ENCODE measurements around the gene TMED4.

TMED4 gene

DNA sequence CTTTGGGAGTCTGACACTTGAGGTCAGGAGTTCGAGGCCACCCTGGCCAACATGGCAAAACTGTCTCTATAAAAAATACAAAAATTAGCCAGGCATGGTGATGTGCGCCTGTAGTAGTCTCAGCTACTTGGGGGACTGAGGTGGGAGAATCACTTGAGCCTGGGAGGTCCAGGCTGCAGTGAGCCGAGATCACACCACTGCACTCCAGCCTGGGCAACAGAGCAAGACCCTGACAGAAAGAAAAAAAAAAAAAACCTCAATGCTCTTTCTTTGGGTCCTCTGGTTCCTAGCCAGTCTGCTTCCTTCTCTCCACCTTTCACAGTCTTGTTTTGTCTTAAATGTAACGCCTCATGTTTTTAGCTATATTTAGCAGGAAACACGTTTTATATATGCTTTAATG lies 33.8 kb upstream of the TMED4 start:
- Histone ChIP-seq H3K9ac (peak overlapping the region in 3 of 11 experiments; percentile 26 to 66 (median 36); a peak in 3 of 22 replicates), H4K20me1 (peaks cover 3 to 96% (median 72%) of the 10 kb centered on the region in 11 experiments; a peak in 18 of 22 replicates), H3K4me3 (no peak overlapping the region), H3K4me1 (peaks cover 0 to 91% (median 16%) of the 10 kb centered on the region in 10 experiments; a peak in 11 of 20 replicates), H3K27me3 (no peaks in the 10 kb centered on the region), H3K27ac (peak overlapping the region in 4 of 11 experiments; percentile 1 to 72 (median 56); a peak in 6 of 22 replicates), H3K4me2 (peak overlapping the region in 4 of 11 experiments; percentile 56 to 86 (median 78); a peak in 8 of 22 replicates), H3K36me3 (peaks cover 11 to 24% (median 16%) of the 10 kb centered on the region in 11 experiments; a peak in 20 of 22 replicates), H3K9me3 (replicated peaks in 1 of 11) (no peaks in the 10 kb centered on the region)
- TF ChIP-seq Cebpa-rat (IDR thresholded peaks at IDR 0.05) = no peak

DNA sequence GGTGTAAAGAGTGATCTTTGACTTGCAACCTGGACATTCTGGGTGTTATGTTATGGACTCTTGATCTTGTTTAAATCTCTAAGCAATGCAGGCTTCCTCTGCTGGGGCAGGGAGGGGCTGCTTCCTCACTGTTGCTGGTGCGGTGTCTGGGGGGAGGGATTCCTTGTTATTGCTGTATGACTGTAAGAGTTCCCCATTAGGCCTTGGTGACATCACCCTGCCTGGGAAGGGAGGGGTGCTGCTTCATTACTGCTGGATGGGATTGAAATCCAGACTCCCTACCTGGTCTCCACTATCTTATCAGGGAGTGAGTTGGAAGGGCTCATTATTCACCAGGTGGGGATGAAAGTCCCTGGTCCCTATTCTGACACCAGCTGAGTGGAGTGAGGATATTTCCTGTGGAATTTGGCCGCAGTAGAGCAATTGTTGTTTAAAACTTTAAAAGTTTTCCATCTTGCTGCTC lies 33.1 kb upstream of the TMED4 start:
- TF ChIP-seq Cebpa-rat (IDR thresholded peaks at IDR 0.05) = no peak
- Histone ChIP-seq H3K27me3 (no peaks in the 10 kb centered on the region), H4K20me1 (peaks cover 8 to 96% (median 79%) of the 10 kb centered on the region in 11 experiments; a peak in 20 of 22 replicates), H3K4me3 (no peak overlapping the region), H3K9me3 (replicated peaks in 1 of 11) (no peaks in the 10 kb centered on the region), H3K27ac (peak overlapping the region in 4 of 11 experiments; percentile 1 to 72 (median 56); a peak in 7 of 22 replicates), H3K4me1 (peaks cover 0 to 89% (median 21%) of the 10 kb centered on the region in 10 experiments; a peak in 14 of 20 replicates), H3K36me3 (peaks cover 11 to 24% (median 16%) of the 10 kb centered on the region in 11 experiments; a peak in 20 of 22 replicates), H3K9ac (peak overlapping the region in 4 of 11 experiments; percentile 26 to 66 (median 48); a peak in 7 of 22 replicates), H3K4me2 (peak overlapping the region in 6 of 11 experiments; percentile 8 to 86 (median 66); a peak in 12 of 22 replicates)

DNA sequence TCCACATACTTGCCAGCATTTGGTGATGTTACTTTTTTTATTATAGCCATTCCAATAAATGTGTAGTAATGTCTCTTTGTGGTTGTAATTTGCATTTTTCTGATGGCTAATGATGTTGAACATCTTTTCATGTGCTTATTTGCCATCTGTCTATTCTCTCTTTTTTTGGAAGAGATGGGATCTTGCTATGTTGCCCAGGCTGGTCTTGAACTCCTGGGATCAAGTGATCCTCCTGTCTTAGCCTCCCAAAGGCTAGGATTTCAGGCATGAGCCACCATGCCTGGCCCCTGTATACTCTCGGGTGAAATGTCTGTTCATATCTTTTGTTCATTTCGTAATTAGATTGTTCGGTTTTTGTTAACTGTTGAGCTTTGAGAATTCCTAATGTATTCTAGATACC lies 27.8 kb upstream of the TMED4 start:
- Histone ChIP-seq H3K4me2 (peak overlapping the region in 9 of 11 experiments; percentile 79 to 97 (median 87); a peak in 17 of 22 replicates), H3K36me3 (peaks cover 0 to 13% (median 4%) of the 10 kb centered on the region in 11 experiments; a peak in 5 of 22 replicates), H4K20me1 (peaks cover 6 to 72% (median 50%) of the 10 kb centered on the region in 11 experiments; a peak in 20 of 22 replicates), H3K27ac (peak overlapping the region in 2 of 11 experiments; percentile 34 to 50; a peak in 1 of 22 replicates), H3K9ac (peak overlapping the region in 1 of 11 experiments; percentile 56; a peak in 1 of 22 replicates), H3K27me3 (no peaks in the 10 kb centered on the region), H3K4me1 (peaks cover 38 to 79% (median 52%) of the 10 kb centered on the region in 10 experiments), H3K9me3 (replicated peaks in 1 of 11) (no peaks in the 10 kb centered on the region), H3K4me3 (0 out of 20 replicates have a peak overlapping the region, but pooled peaks of 1 of the 10 experiments have one; percentile 38)
- no peak for TF ChIP-seq Cebpa-rat (IDR thresholded peaks at IDR 0.05)

DNA sequence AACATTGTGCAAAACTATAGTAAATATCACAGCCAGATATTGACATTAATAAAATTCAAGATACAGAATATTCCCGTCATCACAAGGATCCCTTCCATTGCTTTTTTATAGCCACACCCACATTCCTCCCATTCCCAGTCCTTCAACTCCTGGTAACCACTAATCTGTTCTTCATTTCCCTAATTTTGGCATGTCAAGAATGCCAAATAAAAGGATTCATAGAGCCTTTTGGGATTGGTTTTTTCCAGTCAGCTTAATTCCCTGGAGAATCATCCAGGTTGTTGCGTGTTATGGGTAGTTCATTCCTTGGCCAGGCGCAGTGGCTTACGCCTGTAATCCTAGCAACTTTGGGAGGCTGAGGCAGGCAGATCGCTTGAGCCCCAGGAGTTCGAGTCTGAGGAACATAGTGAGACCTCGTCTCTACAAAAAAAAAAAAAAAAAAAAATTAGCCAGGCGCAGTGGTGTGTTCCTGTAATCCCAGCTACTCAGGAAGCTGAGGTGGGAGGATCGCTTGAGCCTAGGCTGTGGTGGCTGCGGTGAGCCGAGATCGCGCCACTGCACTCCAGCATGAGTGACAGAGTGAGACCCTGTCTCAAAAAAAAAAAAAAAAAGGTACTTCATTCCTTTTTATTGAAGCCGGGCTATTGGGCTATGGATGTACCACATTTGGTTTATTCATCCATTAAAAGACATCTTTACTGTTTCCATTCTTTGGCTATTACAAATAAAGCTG lies 27.1 kb upstream of the TMED4 start:
- Histone ChIP-seq H3K4me1 (peaks cover 38 to 75% (median 49%) of the 10 kb centered on the region in 10 experiments), H3K36me3 (peaks cover 0 to 13% (median 4%) of the 10 kb centered on the region in 11 experiments; a peak in 5 of 22 replicates), H3K9me3 (replicated peaks in 1 of 11) (no peaks in the 10 kb centered on the region), H3K4me2 (peak overlapping the region; percentile 79 to 97 (median 87)), H4K20me1 (peaks cover 6 to 65% (median 43%) of the 10 kb centered on the region in 11 experiments; a peak in 20 of 22 replicates), H3K4me3 (peak overlapping the region in 4 of 10 experiments; percentile 9 to 38 (median 30); a peak in 4 of 20 replicates), H3K27ac (peak overlapping the region in 5 of 11 experiments; percentile 1 to 50 (median 32); a peak in 7 of 22 replicates), H3K27me3 (no peaks in the 10 kb centered on the region), H3K9ac (peak overlapping the region in 6 of 11 experiments; percentile 1 to 66 (median 44); a peak in 7 of 22 replicates)
- no peak for TF ChIP-seq Cebpa-rat (IDR thresholded peaks at IDR 0.05)

DNA sequence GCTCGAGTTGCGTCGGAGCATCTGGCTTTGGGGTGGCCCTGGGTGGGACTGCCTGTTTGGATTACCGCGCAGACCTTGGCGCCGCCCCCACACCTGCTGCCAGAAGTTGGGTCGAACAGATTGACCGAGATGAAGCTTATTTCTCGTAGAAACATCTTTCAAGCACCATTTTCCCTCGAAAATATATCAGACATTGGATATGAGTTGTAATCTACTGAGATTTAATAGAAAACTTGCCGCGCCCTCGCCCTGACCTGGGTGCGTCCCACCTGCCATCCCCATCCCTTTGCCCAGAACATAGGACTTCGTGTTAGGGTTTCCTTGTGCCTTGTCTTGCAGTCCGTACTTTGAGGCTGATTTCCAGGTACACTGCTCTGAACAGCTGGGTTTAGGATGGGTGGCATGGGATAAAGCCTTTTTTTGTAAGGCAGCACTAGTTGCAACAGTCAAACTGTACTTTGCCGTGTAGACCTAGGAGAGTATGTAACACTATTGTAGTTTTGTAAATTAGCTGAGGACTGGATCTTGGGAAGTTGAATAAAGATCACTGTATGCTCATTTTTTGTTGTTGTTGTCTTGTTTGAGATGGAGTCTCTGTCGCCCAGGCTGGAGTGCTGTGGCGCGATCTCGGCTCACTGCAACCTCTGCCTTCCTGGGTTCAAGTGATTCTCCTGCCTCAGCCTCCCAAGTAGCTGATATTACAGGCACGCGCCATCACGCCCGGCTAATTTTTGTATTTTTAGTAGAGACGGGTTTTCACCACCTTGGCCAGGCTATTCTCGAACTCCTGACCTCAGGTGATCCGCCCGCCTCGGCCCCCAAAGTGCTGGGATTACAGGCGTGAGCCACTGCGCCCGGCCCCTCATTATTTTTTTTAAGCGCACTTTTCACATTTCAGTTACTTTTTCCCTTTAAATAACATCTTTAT lies 25.4 kb upstream of the TMED4 start:
- H3K36me3 ChIP-seq = peaks cover 0 to 8% (median 0%) of the 10 kb centered on the region in 11 experiments; a peak in 1 of 22 replicates
- H3K27me3 ChIP-seq = no peaks in the 10 kb centered on the region
- H3K9me3 ChIP-seq (replicated peaks in 1 of 11) = no peaks in the 10 kb centered on the region
- peak overlapping the region; percentile 82 to 98 (median 94) for H3K4me2 ChIP-seq
- no peak for TF ChIP-seq Cebpa-rat (IDR thresholded peaks at IDR 0.05)
- peaks cover 6 to 48% (median 27%) of the 10 kb centered on the region in 11 experiments; a peak in 18 of 22 replicates for H4K20me1 ChIP-seq
- H3K9ac ChIP-seq = peak overlapping the region; percentile 80 to 91 (median 87)
- H3K4me1 ChIP-seq = peaks cover 40 to 60% (median 47%) of the 10 kb centered on the region in 10 experiments
- H3K4me3 ChIP-seq = peak overlapping the region; percentile 69 to 83 (median 78)
- H3K27ac ChIP-seq = peak overlapping the region; percentile 76 to 94 (median 83)

DNA sequence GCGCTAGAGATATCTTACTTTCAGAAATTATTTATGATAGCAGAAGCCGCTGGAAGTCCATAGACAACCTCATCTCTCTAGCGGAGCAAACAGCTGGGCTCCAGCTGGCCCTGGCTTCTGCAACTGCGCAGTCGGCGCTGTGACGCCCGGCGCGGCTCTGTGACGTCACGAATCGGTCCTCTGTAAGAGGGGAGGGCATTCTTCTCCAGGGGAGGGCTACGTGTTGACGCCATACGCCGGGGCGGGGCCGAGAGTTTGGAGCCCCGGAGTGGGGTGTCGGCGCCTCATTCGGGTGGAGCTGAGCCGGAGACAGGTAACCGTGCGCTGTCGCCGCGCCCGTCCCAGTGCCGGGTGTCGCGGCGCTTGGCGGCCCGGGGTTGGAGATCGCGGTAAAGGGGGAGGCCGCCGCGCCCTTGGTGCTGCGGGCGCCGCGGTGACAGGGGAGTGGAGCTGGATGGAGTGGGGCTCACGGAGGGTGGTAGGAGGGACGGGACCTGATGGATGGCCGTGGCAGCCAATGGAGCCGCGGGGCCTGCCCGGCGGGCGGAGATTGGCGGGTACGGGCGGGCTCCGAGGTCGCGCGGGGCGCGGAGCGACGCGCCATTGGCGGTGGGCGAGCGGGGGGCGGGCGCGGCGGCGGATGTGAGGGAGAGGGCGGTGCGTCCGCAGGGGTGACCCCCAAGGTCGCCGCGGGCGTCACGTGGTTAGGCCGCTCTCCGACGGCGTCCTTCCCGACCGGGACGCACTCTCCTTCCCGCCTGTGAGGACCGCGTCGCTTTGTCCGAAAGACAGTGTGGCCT lies 24.5 kb upstream of the TMED4 start, which contains the start of gene OGDH:
OGDH (plus strand) TSS at position 287 of the 800 bp plus-strand sequence. CDS start 17,717 bp downstream, outside the sequence.
- Histone ChIP-seq H4K20me1 (peaks cover 6 to 39% (median 22%) of the 10 kb centered on the region in 11 experiments; a peak in 17 of 22 replicates), H3K9me3 (replicated peaks in 1 of 11) (no peaks in the 10 kb centered on the region), H3K4me1 (peaks cover 40 to 60% (median 49%) of the 10 kb centered on the region in 10 experiments), H3K4me2 (peak within 1 kb of the TSS; percentile 82 to 98 (median 94)), H3K27ac (peak within 1 kb of the TSS; percentile 76 to 94 (median 83)), H3K27me3 (no peaks in the 10 kb centered on the region), H3K9ac (peak within 1 kb of the TSS; percentile 80 to 91 (median 87)), H3K36me3 (peaks cover 0 to 8% (median 0%) of the 10 kb centered on the region in 11 experiments; a peak in 1 of 22 replicates), H3K4me3 (peak within 1 kb of the TSS; percentile 69 to 83 (median 78))
- TF ChIP-seq Cebpa-rat (IDR thresholded peaks at IDR 0.05) = no peak; a peak in 1 of 22 replicates

DNA sequence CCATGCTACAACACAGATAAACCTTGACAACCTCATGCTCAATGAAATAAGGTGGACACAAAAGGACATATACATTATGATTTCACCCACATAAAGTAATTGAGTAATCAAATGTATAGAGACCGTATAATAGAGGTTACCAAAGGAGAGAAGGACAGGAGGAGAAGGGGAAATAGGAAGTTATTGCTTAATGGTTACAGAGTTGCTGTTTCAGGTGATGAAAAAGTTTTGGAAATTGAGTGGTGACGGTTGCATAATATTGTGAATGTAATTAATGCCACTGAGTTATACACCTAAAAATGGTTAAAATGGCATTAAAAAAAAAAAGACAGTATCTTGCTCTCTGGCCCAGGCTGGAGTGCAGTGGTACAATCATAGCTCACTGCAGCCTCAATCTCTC lies 22.9 kb upstream of the TMED4 start:
- Histone ChIP-seq H3K4me2 (peak overlapping the region in 8 of 11 experiments; percentile 80 to 93 (median 84); a peak in 12 of 22 replicates), H3K9ac (no peak overlapping the region), H3K4me3 (no peak overlapping the region; a peak in 2 of 20 replicates), H3K27ac (peak overlapping the region in 1 of 11 experiments; percentile 85; a peak in 1 of 22 replicates), H3K4me1 (peaks cover 38 to 46% (median 42%) of the 10 kb centered on the region in 10 experiments), H3K27me3 (no peaks in the 10 kb centered on the region), H4K20me1 (peaks cover 0 to 23% (median 10%) of the 10 kb centered on the region in 11 experiments; a peak in 13 of 22 replicates), H3K36me3 (peaks cover 0 to 8% (median 0%) of the 10 kb centered on the region in 11 experiments; a peak in 1 of 22 replicates), H3K9me3 (replicated peaks in 1 of 11) (no peaks in the 10 kb centered on the region)
- TF ChIP-seq Cebpa-rat (IDR thresholded peaks at IDR 0.05) = no peak
